ENCODE results near the gene MAN2A2.
A peak's percentile ranks its signal among the peaks of the same experiment; 100 is the strongest.
"Not testable (repeated sequence)": the region's sequence is repeated elsewhere in the genome, so short reads cannot be mapped to it uniquely, and the experiment has no call there.

MAN2A2 gene

DNA sequence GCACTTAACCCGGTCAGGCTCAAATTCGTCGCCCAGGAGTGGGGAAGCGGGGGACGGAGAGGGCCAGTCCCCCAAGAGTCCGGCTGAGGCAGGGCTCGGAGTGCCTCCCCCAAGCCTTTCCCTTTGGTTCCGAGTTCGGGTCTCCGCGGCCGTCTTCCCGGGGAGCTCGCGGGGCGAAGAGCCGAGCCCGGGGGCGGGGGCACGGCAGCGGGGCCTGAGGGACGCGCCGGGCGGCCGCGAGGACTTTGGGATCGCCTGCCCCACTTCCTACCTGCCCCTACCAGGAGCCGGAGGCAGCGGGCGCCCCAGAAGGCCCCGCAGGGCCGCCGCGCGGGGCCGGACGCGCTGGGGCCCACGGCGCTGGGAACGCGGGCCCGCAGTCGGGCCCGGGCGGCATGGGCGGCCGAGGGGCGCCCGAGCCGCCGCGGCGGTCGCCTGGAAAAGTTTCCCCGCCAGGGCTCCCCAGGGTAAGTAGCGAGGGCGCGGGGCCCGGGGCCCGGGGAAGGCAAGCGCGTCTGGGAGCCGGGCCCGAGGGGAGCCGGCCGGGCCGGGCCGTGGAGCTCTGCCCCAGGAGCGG, 31.9 kb upstream of the MAN2A2 start:
- DNase-seq (ENCODE audit: low read depth), result no peak

- no peak for DNase-seq (ENCODE audit: low read depth)
Measured at GRCh38 chr15:90871716-90872485, 31.2 kb upstream of the MAN2A2 start.

GRCh38 chr15:90872486-90873184, 30.5 kb upstream of the MAN2A2 start:
- DNase-seq (ENCODE audit: low read depth), result peak; percentile 62

- DNase-seq (ENCODE audit: low read depth), result no peak
Measured at GRCh38 chr15:90873488-90873997, 29.6 kb upstream of the MAN2A2 start.

DNA sequence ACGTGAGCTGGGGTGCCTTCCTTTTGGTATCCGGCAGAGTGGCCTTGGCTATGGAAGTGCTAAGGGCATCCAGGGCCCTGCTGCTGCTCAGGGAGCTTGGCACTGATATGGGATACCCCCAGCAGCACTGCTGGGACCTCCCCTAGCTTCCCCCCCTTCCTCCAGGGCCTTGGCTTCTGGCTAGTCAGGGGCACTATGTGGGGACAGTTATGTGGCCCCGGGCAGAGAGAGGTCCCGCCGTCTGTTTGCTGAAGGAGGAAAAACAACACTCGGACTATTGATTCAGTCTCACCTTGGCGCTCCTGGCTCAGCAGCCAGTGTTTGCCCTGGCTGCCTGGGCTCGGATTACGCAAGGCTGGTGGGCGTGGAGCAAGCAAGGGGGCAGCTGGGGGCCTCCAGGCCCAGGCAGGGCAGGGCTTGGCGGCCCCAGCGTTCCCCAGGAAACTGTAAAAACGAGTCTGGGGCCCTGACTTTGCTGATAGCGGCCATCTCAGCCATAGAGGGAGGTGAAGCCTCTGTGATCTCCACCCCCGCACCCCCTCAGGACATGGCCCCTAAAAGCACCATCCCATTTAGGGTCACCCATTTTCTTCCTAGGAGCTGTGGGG, 29.0 kb upstream of the MAN2A2 start:
- DNase-seq (ENCODE audit: low read depth), result no peak

- not testable (repeated sequence) for DNase-seq (ENCODE audit: low read depth)
Measured at GRCh38 chr15:90874986-90875385, 28.1 kb upstream of the MAN2A2 start.

GRCh38 chr15:90875549-90875981, 27.5 kb upstream of the MAN2A2 start:
- DNase-seq (ENCODE audit: low read depth), result no peak

- DNase-seq (ENCODE audit: low read depth), result no peak
Measured at GRCh38 chr15:90876046-90876445, 27.1 kb upstream of the MAN2A2 start.

GRCh38 chr15:90876512-90877170, 26.5 kb upstream of the MAN2A2 start:
- no peak for DNase-seq (ENCODE audit: low read depth)

- no peak for DNase-seq (ENCODE audit: low read depth)
Measured at GRCh38 chr15:90877315-90877714, 25.8 kb upstream of the MAN2A2 start.

GRCh38 chr15:90877996-90878395, 25.1 kb upstream of the MAN2A2 start:
- DNase-seq (ENCODE audit: low read depth), result no peak

DNA sequence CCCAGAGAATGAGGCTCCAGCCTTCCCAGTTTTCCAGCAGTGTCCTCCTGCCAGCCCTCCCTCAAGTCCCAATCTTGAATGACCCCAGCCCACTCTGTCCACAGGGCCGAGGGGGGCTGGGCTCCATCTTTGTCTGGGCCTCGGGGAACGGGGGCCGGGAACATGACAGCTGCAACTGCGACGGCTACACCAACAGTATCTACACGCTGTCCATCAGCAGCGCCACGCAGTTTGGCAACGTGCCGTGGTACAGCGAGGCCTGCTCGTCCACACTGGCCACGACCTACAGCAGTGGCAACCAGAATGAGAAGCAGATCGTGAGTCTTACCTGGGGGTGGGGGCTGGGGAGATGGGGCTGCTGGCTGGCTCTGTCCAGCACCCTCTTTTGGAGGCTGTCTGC, 24.4 kb upstream of the MAN2A2 start:
- DNase-seq (ENCODE audit: low read depth), result no peak

- DNase-seq (ENCODE audit: low read depth), result no peak
Measured at GRCh38 chr15:90879730-90880366, 23.3 kb upstream of the MAN2A2 start.

GRCh38 chr15:90880381-90881145, 22.5 kb upstream of the MAN2A2 start:
- no peak for DNase-seq (ENCODE audit: low read depth)

- no peak for DNase-seq (ENCODE audit: low read depth)
Measured at GRCh38 chr15:90881181-90881977, 21.7 kb upstream of the MAN2A2 start.

DNA sequence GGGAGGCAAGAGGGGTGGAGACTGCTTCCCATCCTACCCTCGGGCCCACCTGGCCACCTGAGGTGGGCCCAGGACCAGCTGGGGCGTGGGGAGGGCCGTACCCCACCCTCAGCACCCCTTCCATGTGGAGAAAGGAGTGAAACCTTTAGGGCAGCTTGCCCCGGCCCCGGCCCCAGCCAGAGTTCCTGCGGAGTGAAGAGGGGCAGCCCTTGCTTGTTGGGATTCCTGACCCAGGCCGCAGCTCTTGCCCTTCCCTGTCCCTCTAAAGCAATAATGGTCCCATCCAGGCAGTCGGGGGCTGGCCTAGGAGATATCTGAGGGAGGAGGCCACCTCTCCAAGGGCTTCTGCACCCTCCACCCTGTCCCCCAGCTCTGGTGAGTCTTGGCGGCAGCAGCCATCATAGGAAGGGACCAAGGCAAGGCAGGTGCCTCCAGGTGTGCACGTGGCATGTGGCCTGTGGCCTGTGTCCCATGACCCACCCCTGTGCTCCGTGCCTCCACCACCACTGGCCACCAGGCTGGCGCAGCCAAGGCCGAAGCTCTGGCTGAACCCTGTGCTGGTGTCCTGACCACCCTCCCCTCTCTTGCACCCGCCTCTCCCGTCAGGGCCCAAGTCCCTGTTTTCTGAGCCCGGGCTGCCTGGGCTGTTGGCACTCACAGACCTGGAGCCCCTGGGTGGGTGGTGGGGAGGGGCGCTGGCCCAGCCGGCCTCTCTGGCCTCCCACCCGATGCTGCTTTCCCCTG, 21.0 kb upstream of the MAN2A2 start:
- no peak for DNase-seq (ENCODE audit: low read depth)

- no peak for DNase-seq (ENCODE audit: low read depth)
Measured at GRCh38 chr15:90882781-90883525, 20.1 kb upstream of the MAN2A2 start.

DNA sequence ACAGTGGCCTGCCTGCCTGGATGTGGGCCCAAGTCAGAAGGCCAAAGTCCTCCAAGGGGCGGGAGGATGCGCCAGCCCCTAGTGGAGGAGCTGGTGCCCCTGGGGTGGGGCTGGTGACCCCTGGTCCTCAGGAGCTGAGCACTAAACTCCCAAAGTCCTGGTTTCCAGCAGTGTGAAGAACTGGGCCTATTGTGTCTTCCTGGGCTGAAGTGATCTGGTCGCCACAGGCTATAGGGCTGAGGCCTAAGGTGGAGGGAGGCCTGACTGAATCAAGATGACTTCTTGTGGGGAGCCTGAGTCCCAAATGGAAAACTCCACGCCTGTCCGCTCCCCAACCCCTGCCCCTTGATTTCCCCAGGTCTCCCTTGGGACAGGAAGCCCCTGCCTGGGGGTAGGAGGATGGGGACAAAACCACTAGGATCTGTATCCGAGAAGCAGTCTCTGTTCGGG, 19.6 kb upstream of the MAN2A2 start:
- DNase-seq (ENCODE audit: low read depth), result no peak
